Measurements from ENCODE around the gene UGP2.
A peak's percentile ranks its signal among the peaks of the same experiment; 100 is the strongest.

GRCh38 chr2:63827749-63828148 is 13.9 kb upstream of the UGP2 start:
- TF ChIP-seq CTCF (IDR thresholded peaks at IDR 0.05; ENCODE audit: low read depth, low read length, missing input control) = no peak
- no peak for TF ChIP-seq MAX (IDR thresholded peaks at IDR 0.05)
- TF ChIP-seq NR2F2 (IDR thresholded peaks at IDR 0.05) = no peak
- TF ChIP-seq ZBTB33 (IDR thresholded peaks at IDR 0.05) = no peak
- TF ChIP-seq RAD21 (IDR thresholded peaks at IDR 0.05) = no peak
- no peak for TF ChIP-seq GABPA (IDR thresholded peaks at IDR 0.05 in 1 of 2, conservative IDR thresholded peaks at IDR 0.05 in 1 of 2)
- TF ChIP-seq JUND (IDR thresholded peaks at IDR 0.05) = peak in 1 of 2 donors; percentile 58
- no peak for TF ChIP-seq FOXA1 (IDR thresholded peaks at IDR 0.05)
- no peak for TF ChIP-seq YY1 (IDR thresholded peaks at IDR 0.05)

Data from liver (tissue), 3 donors.